Sigmoid colon (tissue), 4 donors: Measurements from ENCODE around the gene KRT3.

Source experiments
- POLR2A ChIP-seq, 2 donors: fragments of 450-650 bp; IDR thresholded peaks; one replicate each; pipeline ENCODE4 v1.6.1; 2016; ENCODE audit warnings: antibody characterized with exemption in 2 of 2, mild to moderate bottlenecking in 2 of 2, moderate library complexity in 2 of 2
- POLR2AphosphoS5 ChIP-seq, 4 donors: sonication (generic); formaldehyde crosslinking; IDR thresholded peaks; one replicate each; pipeline ENCODE4 v1.6.1; 2017; ENCODE audit warnings: antibody characterized with exemption in 4 of 4
- TF ChIP-seq, protein P1 (sequence below), 4 experiments: fragments of 450-650 bp in 3 of 4; fragments of 200-600 bp in 1 of 4; IDR thresholded peaks; one replicate each; pipeline ENCODE4 v1.5.1; 2016 to 2019; ENCODE audit warnings: antibody characterized with exemption in 4 of 4, mild to moderate bottlenecking in 3 of 4, moderate library complexity in 2 of 4

GRCh38 chr12:52832451-52832850 lies 36.5 kb upstream of the KRT3 start:
- TF ChIP-seq POLR2AphosphoS5 (IDR thresholded peaks at IDR 0.05) (no peak), POLR2A (IDR thresholded peaks at IDR 0.05) (no peak)
- TF ChIP-seq, protein P1, sequence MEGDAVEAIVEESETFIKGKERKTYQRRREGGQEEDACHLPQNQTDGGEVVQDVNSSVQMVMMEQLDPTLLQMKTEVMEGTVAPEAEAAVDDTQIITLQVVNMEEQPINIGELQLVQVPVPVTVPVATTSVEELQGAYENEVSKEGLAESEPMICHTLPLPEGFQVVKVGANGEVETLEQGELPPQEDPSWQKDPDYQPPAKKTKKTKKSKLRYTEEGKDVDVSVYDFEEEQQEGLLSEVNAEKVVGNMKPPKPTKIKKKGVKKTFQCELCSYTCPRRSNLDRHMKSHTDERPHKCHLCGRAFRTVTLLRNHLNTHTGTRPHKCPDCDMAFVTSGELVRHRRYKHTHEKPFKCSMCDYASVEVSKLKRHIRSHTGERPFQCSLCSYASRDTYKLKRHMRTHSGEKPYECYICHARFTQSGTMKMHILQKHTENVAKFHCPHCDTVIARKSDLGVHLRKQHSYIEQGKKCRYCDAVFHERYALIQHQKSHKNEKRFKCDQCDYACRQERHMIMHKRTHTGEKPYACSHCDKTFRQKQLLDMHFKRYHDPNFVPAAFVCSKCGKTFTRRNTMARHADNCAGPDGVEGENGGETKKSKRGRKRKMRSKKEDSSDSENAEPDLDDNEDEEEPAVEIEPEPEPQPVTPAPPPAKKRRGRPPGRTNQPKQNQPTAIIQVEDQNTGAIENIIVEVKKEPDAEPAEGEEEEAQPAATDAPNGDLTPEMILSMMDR (IDR thresholded peaks at IDR 0.05): no peak
